AG09309 (cell line): ENCODE results near the gene MUC20.
"Not testable (repeated sequence)": the region's sequence is repeated elsewhere in the genome, so short reads cannot be mapped to it uniquely, and the experiment has no call there.

Experiments
- DNase-seq: peaks from one replicate; pipeline ENCODE4 v3.0.0-alpha.2; 2010; ENCODE audit warnings: low read depth
- H3K4me3 ChIP-seq: 2 replicates; pipeline ENCODE4 v1.5.1; 2011; ENCODE audit warnings: mild to moderate bottlenecking, low read depth, low read length, moderate library complexity; ENCODE audit not compliant: control insufficient read depth
- CTCF ChIP-seq: IDR thresholded peaks from 2 replicates; pipeline ENCODE4 v1.5.1; 2011; ENCODE audit warnings: mild to moderate bottlenecking, low read depth, low read length, inconsistent platforms; ENCODE audit not compliant: insufficient read depth, control insufficient read depth; ENCODE audit errors: missing control alignments

Gene MUC20

GRCh38 chr3:195774917-195775316 is 54.1 kb downstream of the MUC20 start:
- no peak for DNase-seq
- peak; percentile 51 for TF ChIP-seq CTCF
- no peak overlapping the region for H3K4me3 ChIP-seq

GRCh38 chr3:195777975-195778374 is 57.2 kb downstream of the MUC20 start:
- no peak overlapping the region for H3K4me3 ChIP-seq
- TF ChIP-seq CTCF: no peak
- DNase-seq: no peak

- H3K4me3 ChIP-seq, DNase-seq: not testable (repeated sequence)
Observed at GRCh38 chr3:195781236-195781635, 60.5 kb downstream of the MUC20 start.
